ENCODE measurements around the gene RAC3. TPM values are rescaled to one million over a fixed set of nuclear protein-coding genes. Genes with fewer than 3 reads are reported as not detected.

The RAC3 gene
- total RNA-seq, 1 experiment from 2014 or later: 84.8 TPM

DNA sequence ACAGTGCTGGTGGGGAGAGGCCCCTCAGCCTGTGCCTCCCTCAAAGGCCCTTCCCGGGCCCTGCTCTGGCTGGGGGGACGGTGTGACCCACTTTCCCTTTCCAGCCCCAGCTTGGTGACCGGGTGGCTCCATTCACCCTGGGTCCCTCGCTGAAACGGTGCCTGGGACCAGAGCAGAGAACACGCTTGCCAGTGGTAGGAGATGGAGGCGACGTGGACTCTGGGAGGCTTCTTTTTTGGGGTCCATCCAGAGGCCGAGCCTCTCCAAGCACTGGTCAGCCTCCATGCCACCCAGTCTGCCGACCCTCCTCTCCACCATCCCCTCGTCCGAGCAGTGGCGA lies 16.5 kb upstream of the RAC3 start:
- no peaks in the 10 kb centered on the region for H4K20me1 ChIP-seq (ENCODE audit: control insufficient read depth, insufficient read depth, insufficient read length)
- H2AK5ac ChIP-seq (ENCODE audit: insufficient read length, low read length): no peak overlapping the region
- H4K91ac ChIP-seq (ENCODE audit: insufficient read length, low read depth, low read length): no peak overlapping the region

More for the DNA sequence above, 16.5 kb upstream of the RAC3 start:
- H3K79me1 ChIP-seq (ENCODE audit: insufficient read depth, low read depth, low read length, poor library complexity, severe bottlenecking): no peaks in the 10 kb centered on the region
- H3K4ac ChIP-seq (ENCODE audit: low read depth, low read length): no peak overlapping the region
- no peak overlapping the region for H2BK12ac ChIP-seq (ENCODE audit: insufficient read length, low read depth, low read length)
- no peak overlapping the region for H2BK120ac ChIP-seq (ENCODE audit: low read depth, low read length, poor library complexity, severe bottlenecking)
- H3K23ac ChIP-seq (ENCODE audit: insufficient read length, low read depth, low read length): no peak overlapping the region
- no peaks in the 10 kb centered on the region for H3K4me1 ChIP-seq (ENCODE audit: insufficient read depth, low read length)
- no peak overlapping the region for H2AFZ ChIP-seq (ENCODE audit: low read length)
- no peaks in the 10 kb centered on the region for H3K79me2 ChIP-seq (ENCODE audit: insufficient read depth, low read length)
- no peak overlapping the region for H3K9ac ChIP-seq (ENCODE audit: extremely low read depth, insufficient read length, low read length)
- H4K5ac ChIP-seq (ENCODE audit: insufficient read length, low read depth, low read length): no peak overlapping the region
- H3K36me3 Mint-ChIP-seq (ENCODE audit: insufficient read depth in 1 of 3, low read depth in 3 of 3): peaks cover 2 to 8% (median 3%) of the 10 kb centered on the region in 3 experiments; a peak in 4 of 7 replicates
- no peak for DNase-seq
- H3K18ac ChIP-seq (ENCODE audit: insufficient read length, low read depth, low read length): no peak overlapping the region
- H3K14ac ChIP-seq (ENCODE audit: insufficient read depth, low read length): no peak overlapping the region
- H3K27ac ChIP-seq (ENCODE audit: insufficient read length, low read depth, low read length): no peak overlapping the region
- H3K9me3 ChIP-seq (ENCODE audit: control insufficient read depth, low read depth, low read length): no peaks in the 10 kb centered on the region
- no peak overlapping the region for H2BK20ac ChIP-seq (ENCODE audit: low read depth, low read length, poor library complexity, severe bottlenecking)
- no peak overlapping the region for H3K56ac ChIP-seq (ENCODE audit: insufficient read length, low read depth, low read length)
- H3K27me3 Mint-ChIP-seq (ENCODE audit: low read depth): no peaks in the 10 kb centered on the region
- H3K9me3 Mint-ChIP-seq: no peaks in the 10 kb centered on the region
- H3K27me3 ChIP-seq (ENCODE audit: insufficient read depth, low read length): no peaks in the 10 kb centered on the region
- no CpG with 5 or more reads among the region's 13 CpGs for WGBS (ENCODE audit: extremely low coverage, insufficient read length, low lambda C conversion rate)
- 0 out of 4 replicates have a peak, but pooled peaks cover 0 to 2% of the 10 kb centered on the region in 2 experiments for H3K4me1 Mint-ChIP-seq
- H3K4me3 Mint-ChIP-seq: no peak overlapping the region
- no peak overlapping the region for H3K4me2 ChIP-seq (ENCODE audit: insufficient read depth, insufficient read length, low read length)
- TF ChIP-seq, protein P1, sequence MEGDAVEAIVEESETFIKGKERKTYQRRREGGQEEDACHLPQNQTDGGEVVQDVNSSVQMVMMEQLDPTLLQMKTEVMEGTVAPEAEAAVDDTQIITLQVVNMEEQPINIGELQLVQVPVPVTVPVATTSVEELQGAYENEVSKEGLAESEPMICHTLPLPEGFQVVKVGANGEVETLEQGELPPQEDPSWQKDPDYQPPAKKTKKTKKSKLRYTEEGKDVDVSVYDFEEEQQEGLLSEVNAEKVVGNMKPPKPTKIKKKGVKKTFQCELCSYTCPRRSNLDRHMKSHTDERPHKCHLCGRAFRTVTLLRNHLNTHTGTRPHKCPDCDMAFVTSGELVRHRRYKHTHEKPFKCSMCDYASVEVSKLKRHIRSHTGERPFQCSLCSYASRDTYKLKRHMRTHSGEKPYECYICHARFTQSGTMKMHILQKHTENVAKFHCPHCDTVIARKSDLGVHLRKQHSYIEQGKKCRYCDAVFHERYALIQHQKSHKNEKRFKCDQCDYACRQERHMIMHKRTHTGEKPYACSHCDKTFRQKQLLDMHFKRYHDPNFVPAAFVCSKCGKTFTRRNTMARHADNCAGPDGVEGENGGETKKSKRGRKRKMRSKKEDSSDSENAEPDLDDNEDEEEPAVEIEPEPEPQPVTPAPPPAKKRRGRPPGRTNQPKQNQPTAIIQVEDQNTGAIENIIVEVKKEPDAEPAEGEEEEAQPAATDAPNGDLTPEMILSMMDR (conservative IDR thresholded peaks at IDR 0.05): no peak
- no peak overlapping the region for H2BK15ac ChIP-seq (ENCODE audit: low read depth, low read length)
- no peak overlapping the region for H3T11ph ChIP-seq (ENCODE audit: low read length)
- no peak overlapping the region for H3K27ac Mint-ChIP-seq
- H4K8ac ChIP-seq (replicated peaks; ENCODE audit: insufficient read length, low read depth, low read length): no peak overlapping the region
- H3K23me2 ChIP-seq (ENCODE audit: insufficient read length, low read depth, low read length, poor library complexity, severe bottlenecking): no peaks in the 10 kb centered on the region
- H2BK5ac ChIP-seq (ENCODE audit: insufficient read length, low read length): no peak overlapping the region

Measured in H9 (cell line).